Middle frontal gyrus (tissue), 1 donor: ENCODE data around the gene MYLK.
"Not testable (repeated sequence)": the region's sequence is repeated elsewhere in the genome, so short reads cannot be mapped to it uniquely, and the experiment has no call there.

ENCODE experiments used
- DNase-seq: peaks from one replicate; pipeline ENCODE4 v3.0.0-alpha.2; 2015; ENCODE audit warnings: low spot score; ENCODE audit errors: extremely low spot score

Gene MYLK

DNA sequence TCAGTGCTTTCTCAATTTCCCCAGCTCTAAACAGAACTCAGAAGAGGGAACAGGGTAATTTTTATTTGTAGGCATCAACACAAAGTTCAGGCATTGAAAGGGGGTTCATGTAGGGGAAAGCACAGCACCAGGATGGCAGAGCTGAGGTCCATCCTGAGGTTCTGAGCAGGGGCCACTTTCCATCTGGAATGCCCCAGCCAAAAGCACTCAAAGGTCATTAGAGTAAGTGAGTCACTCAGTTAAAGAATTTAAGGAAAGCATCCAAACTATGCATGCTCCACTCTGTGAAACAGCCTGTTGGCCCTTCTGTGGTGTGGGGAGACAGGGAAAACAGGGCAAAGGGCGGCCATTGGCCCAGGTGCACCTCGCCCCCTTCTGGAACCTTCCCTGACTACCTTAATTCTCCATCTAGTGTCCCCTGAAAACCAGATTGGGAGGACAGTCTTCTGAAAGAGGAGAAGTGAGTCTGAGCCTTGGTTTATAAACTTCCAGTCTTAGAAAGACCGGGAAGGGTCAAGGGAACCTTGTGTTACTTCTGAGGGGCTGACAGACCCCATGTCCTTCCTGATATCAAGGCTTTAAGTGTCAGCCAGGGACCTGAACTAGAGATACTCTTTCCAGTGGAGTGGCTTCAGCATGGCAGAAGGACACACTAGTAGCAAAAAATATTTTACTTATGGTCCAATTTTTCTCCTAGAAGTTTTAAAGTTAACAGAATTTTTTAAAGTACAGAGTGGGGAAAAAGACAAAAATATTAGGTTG is 133.3 kb downstream of the MYLK start:
- DNase-seq, result no peak

DNA sequence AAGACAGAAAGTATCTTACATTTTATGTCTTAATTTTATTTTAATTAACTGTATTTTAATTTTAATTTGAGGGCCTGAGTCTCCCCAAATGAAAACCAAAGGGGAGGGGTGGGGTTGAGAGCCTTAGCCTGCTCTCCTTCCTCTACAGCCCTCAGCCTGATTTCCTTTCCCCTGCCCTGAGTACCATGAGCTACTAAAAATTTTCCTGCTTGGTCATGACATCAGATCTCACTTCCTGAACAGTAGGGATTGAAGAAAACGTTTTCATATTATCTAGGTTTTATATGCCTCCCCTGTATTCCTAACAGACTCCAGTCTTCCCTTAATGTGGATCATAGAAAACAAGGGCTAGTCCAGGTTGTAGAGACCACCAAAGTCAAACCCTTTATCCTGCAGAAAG is 133.9 kb downstream of the MYLK start:
- no peak for DNase-seq

DNA sequence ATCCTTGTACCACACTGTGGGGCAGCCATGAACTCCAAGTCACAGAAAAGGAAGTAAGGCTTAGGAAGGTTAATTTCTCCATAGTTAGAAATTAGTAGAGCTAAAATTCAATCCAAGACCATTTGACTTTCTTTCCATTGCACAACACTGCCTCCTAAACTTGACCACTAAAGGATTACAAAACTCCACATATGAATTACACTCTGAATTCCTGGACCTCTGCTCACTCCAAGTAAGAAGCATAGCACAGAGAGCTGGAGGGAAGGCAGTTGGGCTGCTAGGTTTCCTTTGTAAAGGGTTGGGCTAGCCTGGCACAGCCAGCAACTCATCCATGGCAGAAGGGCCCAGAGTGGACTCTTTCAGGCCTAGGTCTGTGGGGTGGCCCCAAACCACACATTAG is 134.4 kb downstream of the MYLK start:
- DNase-seq, result no peak

DNA sequence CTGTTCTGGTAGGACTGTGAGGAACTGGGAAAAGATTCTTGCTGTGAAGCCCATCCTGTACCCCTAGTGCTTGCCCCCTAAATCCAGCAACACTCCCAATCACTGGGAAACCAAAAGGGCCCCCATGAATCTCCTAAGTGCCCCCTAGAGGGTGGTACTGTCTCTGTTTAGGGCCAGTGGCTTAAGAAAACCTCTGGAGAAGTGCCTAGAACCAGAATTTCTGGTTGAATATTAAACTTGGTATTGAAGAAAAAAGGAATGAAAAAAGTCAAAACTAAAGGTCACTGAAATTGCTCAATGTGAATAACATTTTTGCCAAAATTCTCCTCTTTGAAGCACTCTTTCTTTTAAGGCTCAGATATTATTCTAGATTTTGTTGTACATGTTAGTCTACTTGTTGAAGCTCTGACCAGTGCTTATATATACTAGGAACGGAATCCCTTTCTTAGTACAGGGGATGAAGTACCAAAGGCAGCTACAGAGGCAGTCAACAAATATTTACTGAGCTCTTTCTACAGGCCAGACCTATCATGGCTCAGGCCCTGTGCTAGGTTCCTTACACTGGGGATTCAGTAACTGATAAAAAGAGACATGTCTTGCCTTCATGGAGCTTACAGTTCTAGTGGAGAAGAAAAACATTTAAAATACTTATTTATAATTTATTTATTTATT is 138.8 kb downstream of the MYLK start:
- no peak for DNase-seq

DNA sequence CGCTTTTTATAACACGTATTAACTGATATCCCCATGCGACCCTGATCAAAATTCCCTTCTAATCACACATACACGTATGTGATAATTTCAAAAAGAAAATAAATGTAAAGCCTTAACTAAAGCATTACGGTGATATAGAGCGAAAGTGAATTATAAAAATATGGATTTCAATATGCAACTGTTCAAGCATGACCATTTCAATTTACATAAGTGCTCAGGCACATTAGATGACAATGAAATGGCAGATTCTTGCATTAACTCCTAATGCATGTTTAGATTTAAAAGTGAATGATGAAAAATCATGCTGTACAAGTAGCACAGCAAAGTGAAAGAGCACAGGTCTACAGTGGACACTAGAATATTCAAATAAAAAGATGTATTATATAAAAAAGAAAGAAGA is 140.1 kb downstream of the MYLK start:
- DNase-seq, result no peak

DNA sequence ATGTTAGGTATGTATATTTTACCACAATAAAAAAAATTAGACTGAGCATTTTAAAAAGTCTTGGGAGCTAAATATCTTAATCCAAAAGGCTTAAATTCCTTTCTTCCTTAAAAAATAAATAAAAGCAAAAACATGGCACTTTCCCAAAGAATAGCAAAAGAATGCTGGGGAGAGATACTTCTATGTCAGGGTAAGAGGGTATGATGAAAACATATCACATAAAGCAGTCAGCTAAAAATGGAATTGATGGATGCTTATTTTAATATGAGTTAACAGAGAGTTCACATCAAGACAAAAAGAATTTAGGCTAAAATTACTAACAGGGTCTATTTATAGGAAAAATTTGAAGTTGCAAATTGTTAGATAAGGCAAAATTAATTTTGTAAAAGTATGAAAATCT is 141.0 kb downstream of the MYLK start:
- DNase-seq, result no peak

DNA sequence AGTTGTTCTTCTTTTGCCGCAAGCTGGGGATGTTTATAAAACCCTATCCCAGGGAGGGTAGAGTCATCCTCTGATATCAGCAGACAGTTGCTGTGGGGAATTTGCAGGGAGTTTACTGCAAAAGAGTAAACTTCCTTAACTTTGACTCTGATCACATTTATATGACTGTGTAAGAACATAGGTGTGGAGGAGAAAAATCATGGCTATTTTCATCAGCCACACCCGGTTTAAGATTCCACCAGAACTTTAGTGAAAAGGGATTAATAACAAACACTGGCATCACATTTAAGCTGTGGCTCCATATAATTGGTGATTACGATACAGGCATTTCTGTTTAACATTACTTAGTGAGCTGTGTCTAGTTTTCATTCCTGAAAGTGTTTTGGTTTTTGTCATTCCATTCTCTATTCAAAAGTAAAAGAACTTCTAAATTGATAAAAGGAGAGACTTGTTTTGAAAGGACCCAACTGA is 143.1 kb downstream of the MYLK start:
- DNase-seq, result no peak

DNA sequence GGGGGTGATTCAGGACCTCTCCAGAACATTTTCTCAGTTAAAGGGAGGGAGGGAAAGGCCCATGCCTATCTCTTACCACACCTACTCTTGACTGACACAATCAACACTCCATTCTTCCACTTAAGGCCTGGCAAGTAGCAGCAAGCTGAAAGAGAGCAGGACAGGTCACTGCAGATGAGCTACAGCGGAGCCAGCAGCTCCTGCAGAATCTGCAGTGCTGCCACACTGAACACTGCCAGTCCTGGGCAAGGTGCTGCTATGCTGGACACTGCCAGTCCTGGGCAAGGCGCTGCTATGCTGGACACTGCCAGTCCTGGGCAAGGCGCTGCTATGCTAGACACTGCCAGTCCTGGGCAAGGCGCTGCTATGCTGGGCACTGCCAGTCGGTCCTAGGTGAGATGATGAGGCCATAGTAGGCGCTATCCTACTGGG is 143.7 kb downstream of the MYLK start:
- no peak for DNase-seq

DNA sequence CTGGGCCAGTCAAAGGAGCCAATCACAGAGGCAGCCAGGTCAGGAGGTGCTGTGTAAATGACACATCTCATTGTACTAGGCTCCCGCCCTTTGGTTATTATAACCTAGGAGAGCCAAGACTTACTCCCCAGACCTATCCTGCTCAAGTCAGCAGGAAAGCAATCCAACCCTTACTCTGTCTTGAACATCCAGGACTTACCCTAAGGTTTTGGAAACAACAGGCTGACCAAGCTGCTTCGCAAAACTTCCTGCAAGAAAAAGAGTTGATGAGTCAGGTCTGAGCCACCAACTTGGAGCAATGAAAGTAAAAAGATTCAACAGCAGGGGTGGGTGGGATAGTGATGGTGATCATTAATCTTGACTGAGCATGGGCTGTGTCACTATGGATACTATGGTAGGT is 144.4 kb downstream of the MYLK start:
- no peak for DNase-seq

DNA sequence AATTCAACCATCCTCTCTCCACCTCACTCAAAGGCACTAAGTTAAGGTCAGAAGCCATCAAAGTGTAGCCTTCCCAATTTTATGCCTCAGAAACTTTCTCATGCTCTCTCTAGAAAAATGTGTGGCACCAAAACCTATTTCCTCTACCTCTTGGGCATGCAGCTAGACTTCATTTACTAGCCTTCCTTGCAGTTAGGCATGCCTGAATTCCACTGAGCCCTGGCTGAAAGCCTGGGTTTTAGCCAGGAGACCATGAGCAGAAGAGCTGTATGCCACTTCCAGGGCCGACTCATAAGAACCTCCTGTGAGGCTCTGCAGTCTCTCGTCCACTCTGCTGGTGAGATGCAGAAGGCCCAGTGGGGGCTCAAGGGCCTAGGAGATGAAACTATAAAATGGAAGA is 145.0 kb downstream of the MYLK start:
- no peak for DNase-seq

DNA sequence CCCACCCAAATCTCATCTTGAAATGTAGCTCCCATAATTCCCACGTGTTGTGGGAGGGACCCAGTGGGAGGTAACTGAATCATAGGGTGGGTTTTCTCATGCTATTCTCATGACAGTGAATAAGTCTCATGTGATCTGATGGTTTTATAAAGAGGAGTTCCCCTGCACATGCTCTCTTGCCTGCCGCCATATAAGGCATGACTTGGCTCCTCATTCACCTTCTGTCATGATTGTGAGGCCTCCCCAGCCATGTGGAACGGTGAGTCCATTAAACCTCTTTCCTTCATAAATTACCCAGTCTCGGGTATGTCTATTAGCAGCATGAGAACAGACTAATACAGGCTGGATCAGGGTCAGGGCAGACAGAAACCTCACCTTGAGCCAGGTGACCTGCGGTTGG is 145.6 kb downstream of the MYLK start:
- not testable (repeated sequence) for DNase-seq

DNA sequence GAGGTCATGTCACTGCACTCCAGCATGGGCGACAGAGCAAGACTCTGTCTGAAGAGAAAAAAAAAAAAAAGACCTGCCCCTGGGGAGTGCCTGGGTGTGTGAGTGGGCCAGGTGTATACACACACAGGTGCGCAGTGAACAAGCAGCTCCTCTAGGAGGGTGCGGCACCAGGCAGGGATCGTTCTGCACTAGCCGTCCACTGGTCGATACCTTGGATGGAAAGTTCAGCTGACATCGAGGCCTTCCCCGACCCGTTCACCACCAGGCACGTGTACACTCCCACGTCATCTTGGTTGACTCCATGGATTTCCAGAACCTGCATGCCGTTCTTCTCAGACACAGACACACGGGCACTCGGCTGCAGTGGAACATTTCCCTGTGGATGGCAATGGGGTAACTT is 147.0 kb downstream of the MYLK start:
- no peak for DNase-seq

DNA sequence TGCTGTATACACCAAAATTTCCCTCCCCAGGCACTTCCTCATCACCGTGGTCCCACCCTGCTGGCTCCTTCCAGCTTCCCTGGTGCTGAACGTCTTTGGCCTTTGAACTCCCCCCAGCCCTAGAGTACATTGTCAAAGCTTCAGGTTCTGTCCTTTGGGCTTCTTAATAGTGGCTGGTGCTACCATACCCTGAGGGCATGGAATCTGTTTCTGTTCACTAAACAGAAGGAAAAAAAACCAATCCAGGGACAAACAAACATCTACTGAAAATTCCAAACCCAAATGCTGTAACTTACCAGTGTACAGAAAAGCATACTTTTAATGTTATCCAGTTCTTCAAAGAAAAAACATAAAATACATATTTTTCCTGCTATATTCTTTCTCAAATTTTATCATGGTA is 148.7 kb downstream of the MYLK start:
- DNase-seq, result no peak

DNA sequence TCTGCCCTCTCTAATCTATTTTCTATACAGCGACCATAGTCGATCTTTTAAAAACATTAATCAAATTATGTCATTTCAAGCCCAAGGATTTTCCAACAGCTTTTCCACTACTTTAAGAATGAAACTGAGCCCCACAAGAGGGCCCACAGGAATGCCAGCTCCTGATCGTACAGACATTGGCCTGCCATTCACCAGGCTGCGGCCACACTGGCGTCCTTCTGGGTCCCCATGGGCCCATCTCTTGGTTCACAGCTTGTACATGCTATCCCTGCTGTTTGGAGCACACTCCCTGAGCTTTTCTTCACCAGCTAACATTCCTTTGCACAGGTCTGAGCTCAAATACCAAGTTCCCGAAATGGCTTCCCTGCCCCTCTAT is 149.6 kb downstream of the MYLK start:
- DNase-seq, result no peak

DNA sequence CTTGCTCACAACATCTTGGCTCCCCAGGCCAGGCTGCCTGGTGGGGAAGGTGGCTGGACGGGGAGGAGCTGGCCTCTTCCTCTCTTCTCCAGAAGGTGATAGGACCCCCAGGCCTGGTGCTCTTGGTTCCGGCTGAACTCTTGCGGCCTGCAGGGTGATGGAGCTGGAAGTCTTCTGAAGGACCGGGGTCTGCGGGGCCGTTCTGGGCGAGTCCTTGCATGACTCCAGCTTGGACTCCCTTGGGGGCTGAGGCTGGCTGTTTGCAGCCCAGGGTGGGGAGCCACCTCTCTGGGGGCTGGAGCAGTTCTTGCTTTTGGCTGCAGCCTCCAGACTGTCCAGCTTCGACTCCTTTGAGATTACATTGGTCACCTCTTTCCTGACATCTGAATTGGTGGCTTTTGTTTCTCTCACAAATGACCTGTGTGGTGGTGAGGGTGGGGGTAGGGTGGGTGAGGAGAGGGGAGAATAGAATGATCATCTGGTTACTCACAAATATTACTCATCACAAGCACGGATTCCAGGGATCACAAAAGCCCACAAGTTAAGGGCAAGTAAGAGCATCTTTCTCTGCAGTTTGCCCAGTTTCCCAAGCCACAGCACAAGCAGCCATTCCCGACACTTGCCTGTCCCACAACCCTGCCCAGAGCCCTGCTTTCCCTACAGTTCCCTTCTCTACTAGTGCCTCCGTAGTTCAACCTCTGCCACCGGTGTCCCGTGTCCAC is 150.2 kb downstream of the MYLK start:
- no peak for DNase-seq

DNA sequence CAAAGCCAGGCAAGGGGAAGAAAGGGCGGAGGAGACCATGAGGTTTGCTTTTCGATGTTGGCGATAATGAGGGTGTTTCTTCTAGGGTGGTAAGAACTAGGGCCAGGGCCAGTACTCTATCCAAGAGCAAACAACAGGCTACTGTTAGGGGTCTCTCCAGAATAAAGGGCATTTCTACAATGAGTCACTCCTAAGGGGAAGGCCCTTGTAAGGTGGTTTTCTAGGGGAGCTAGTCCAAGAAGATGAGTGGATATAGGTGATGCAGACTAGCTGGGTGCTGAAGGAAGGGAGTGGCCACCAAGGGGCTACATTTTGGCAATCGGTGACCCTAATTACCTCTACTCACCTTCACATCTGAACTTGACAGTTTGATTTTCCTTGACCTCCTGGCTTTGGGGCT is 150.8 kb downstream of the MYLK start:
- DNase-seq, result no peak

DNA sequence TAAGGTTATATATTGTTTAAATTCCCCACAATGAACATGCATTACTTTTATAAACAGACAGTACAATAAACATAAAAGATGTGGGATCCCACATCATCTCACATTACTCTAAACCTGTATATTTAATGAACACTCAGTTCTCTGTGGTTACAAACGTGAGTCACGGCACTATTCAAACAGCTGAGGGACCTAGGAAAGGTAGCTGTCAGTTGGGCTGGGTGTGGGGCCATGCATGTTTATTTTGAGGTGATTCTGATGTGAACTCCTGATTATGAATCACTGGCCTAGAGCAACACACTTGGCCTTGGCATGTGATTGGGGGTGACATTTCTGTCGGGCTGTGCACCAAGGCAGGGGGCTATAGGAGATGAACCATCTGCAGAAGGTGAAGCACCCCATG is 151.7 kb downstream of the MYLK start:
- no peak for DNase-seq

DNA sequence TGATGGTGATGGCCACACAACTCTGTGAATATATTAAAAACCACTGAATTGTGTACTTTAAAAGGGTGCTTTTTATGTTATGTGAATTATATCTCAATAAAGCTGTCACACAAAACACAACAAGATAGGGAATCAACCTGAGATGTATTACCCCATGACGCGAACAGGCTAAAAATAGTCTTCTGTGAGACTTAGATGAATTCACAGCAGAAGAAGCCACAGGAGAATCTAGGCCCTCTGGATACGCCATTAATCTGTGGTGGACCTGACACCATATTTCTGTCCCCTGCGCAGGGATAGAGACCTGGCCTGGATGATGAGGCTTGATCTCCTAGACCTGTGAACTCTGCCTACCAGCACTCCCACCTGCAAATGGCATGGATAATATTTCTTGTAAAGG is 153.3 kb downstream of the MYLK start:
- no peak for DNase-seq

DNA sequence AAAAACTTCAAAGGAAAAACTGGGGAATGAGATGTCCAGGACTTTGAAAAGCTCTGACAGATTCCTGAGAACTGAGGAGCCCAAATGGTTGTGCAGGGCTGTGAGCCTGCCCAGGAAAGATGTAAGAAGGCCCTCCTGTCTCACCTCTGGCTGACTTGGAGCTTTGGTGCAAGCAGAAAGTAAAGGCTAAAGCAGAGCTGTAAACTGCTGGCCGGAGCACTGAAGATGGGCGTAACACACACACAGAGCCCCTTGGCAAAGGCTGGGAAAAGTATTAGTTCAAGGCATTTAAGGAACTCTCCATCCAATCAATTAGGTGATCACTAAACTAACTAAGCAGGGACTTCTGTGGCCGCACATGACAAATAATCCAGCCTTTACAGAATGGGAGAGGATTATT is 155.1 kb downstream of the MYLK start:
- no peak for DNase-seq

DNA sequence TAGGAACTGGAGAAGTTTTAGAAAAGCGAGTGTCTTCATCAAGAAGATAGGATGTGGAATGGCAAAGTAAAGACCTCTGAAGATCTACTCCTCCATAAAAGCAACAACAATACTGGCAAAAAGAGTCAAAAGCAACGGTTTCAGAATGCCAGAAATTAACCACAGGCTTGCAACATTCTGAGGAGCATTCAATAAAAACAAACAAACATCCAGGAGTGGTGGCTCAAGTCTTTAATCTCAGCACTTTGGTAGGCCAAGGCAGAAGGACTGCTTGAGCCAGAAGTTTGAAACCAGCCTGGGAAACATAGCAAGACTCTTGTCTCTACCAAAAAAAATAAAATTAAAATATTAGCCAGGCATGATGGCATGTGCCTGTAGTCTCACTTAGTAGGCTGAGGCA is 156.1 kb downstream of the MYLK start:
- DNase-seq, result no peak

DNA sequence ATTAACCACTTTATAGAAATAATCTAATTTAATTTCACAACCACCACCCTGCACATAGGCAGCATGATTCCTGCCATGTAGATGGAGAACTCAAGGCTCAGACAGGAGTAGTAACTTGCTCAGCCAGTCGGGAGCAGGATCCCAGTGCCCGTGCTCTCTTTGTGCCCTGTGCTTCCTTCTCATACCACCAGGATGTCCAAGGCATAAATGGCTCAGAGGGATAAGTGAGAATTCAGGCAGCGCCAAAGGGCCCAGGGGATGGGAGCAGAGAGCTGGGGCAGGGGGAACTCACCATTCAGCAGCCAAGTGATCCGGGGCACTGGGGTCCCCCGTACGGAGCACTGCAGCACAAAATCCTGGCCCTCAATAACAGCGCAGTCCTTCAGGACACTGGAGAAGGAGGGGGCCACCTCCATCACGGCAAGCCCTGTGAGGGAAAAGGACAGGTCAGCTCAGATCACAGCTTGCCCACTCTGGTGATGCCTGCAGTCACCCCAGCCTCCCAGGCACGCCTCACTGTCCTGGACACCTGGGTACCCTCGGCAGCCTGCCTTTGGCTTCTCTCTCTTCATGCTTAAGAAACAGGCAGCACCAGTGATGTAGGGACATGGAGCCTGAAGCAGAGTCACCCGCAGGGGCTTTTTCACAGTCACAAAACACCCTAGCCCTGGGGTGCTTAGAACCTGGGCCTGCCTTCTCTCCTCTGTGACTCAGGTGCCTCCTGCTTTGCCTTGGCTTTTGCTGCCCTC is 158.3 kb downstream of the MYLK start:
- DNase-seq, result no peak

DNA sequence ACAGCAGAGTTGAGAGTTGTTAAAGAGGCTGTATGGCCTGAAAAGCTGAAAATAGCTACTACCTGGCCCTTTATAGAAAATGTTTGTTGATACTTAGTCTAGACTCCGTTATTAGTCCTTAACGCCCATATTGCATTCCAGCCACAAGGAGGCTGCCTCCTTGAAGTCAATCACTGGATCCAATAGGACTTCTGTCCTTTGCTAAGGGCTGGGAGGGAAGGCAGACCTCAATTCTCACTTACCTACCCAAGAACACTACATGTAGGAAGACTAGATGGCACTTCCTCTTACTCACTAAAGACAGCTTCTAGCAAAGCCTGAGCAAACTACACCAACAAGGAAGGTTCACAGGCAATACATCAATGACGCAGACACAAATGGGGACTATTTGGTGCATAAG is 159.8 kb downstream of the MYLK start:
- no peak for DNase-seq
